A549 (cell line): ENCODE measurements around the gene LATS2. TPM values are rescaled to one million over a fixed set of nuclear protein-coding genes. Genes with fewer than 3 reads are reported as not detected.

ENCODE experiments used
- ATAC-seq, 2 experiments: fragments of 200-7000 bp in 1 of 2; fragments of >200 bp in 1 of 2; cut with Nextera tagmentation in 1 of 2; cut with Tn5 transposase in 1 of 2; 3 replicates each; pipeline versions ENCODE4 v1.8.0 to v1.9.1; 2018 to 2020; ENCODE audit warnings: mild to moderate bottlenecking in 1 of 2, moderate library complexity in 1 of 2
- CTCF ChIA-PET: fragments of 300-600 bp; sonication (Branson Sonifier 250); formaldehyde crosslinking; extraction: SDS; loops from one replicate; lab custom pipeline; 2021; ENCODE audit warnings: antibody characterized with exemption, inconsistent platforms; lab: Yijun Ruan, JAX
- POLR2A ChIA-PET: fragments of 350-600 bp; formaldehyde crosslinking; extraction: SDS; loops from one replicate; lab custom pipeline; 2021; ENCODE audit warnings: antibody characterized with exemption, inconsistent platforms; lab: Yijun Ruan, JAX
- DNase-seq, 2 experiments: peaks; one replicate each; pipeline versions ENCODE4 v3.0.0 to v3.0.0-alpha.2; 2011 to 2016; ENCODE audit warnings: low read depth in 1 of 2, low spot score in 1 of 2
- FAIRE-seq: peaks from 2 replicates; lab custom pipeline; 2011; peaks lifted over from hg19 to GRCh38; lab: Jason Lieb, UNC
- H3K27ac ChIP-seq, 2 experiments: fragments of >200 bp; sonication (Bioruptor Twin); formaldehyde crosslinking; 3 replicates each; pipeline ENCODE4 v1.5.1; 2016 to 2017
- H3K4me1 ChIP-seq: fragments of >200 bp; sonication (Bioruptor Twin); formaldehyde crosslinking; 3 replicates; pipeline ENCODE4 v1.6.1; 2016
- H3K4me2 ChIP-seq: fragments of >200 bp; sonication (Bioruptor Twin); formaldehyde crosslinking; 3 replicates; pipeline ENCODE4 v1.6.1; 2016
- H3K4me3 ChIP-seq: fragments of >200 bp; sonication (Bioruptor Twin); formaldehyde crosslinking; 3 replicates; pipeline ENCODE4 v1.5.1; 2016
- H3K9me3 ChIP-seq: fragments of >200 bp; sonication (Bioruptor Twin); formaldehyde crosslinking; 3 replicates; pipeline ENCODE4 v1.6.1; 2016
- CHD4 ChIP-seq: fragments of 200-600 bp; sonication (generic); IDR thresholded peaks from 2 replicates; pipeline ENCODE4 v1.6.1; 2016; ENCODE audit warnings: antibody characterized with exemption, mild to moderate bottlenecking, borderline replicate concordance
- EHF ChIP-seq: fragments of 250-450 bp; sonication (Bioruptor Pico); IDR thresholded peaks from 2 replicates; pipeline ENCODE4 v1.5.0; 2020; ENCODE audit warnings: mild to moderate bottlenecking
- FOSL2 ChIP-seq, 2 experiments: fragments of 450-650 bp in 1 of 2; fragments of >200 bp in 1 of 2; sonication (Bioruptor Twin) in 1 of 2; formaldehyde crosslinking; IDR thresholded peaks; 2 replicates each; pipeline versions ENCODE4 v1.5.0 to v1.6.1; 2016 to 2020; ENCODE audit warnings: mild to moderate bottlenecking in 1 of 2, moderate library complexity in 1 of 2
- FOXS1 ChIP-seq: fragments of 250-450 bp; sonication (Bioruptor Pico); IDR thresholded peaks from 2 replicates; pipeline ENCODE4 v1.5.0; 2020; ENCODE audit warnings: mild to moderate bottlenecking, moderate library complexity
- GATA3 ChIP-seq: IDR thresholded peaks from 2 replicates; pipeline ENCODE4 v1.6.1; 2012; ENCODE audit warnings: borderline replicate concordance
- HEYL ChIP-seq: fragments of 250-450 bp; sonication (Bioruptor Pico); IDR thresholded peaks from 2 replicates; pipeline ENCODE4 v1.8.0; 2021; ENCODE audit warnings: mild to moderate bottlenecking, moderate library complexity
- HOXB13 ChIP-seq: fragments of 250-450 bp; sonication (Bioruptor Pico); IDR thresholded peaks from 2 replicates; pipeline ENCODE4 v1.5.0; 2020; ENCODE audit warnings: low read depth, mild to moderate bottlenecking, moderate library complexity
- JUNB ChIP-seq: fragments of >200 bp; sonication (Bioruptor Twin); formaldehyde crosslinking; IDR thresholded peaks from 2 replicates; pipeline ENCODE4 v1.6.1; 2016
- KDM1A ChIP-seq: fragments of 200-600 bp; sonication (generic); IDR thresholded peaks from 2 replicates; pipeline ENCODE4 v1.6.1; 2016; ENCODE audit warnings: low read depth, mild to moderate bottlenecking
- MAZ ChIP-seq: fragments of 150-350 bp; IDR thresholded peaks from 2 replicates; pipeline ENCODE4 v1.6.1; 2014; ENCODE audit warnings: antibody characterized with exemption, low read depth, low read length, borderline replicate concordance
- MYC ChIP-seq: IDR thresholded peaks from 2 replicates; pipeline ENCODE4 v1.6.1; 2012; ENCODE audit warnings: mild to moderate bottlenecking, inconsistent platforms, low read length, improper control_type of control experiment, borderline replicate concordance
- NPAS2 ChIP-seq: fragments of 250-450 bp; sonication (Bioruptor Pico); IDR thresholded peaks from 2 replicates; pipeline ENCODE4 v1.8.0; 2022; ENCODE audit warnings: mild to moderate bottlenecking, moderate library complexity, borderline replicate concordance
- POLR2AphosphoS2 ChIP-seq: conservative IDR thresholded peaks from 2 replicates; pipeline ENCODE4 v1.6.1; 2012; ENCODE audit warnings: low read length, improper control_type of control experiment, inconsistent platforms
- RNF2 ChIP-seq: fragments of 200-600 bp; sonication (generic); IDR thresholded peaks from 2 replicates; pipeline ENCODE4 v1.6.1; 2016; ENCODE audit warnings: low read depth, mild to moderate bottlenecking, antibody characterized with exemption, moderate library complexity, borderline replicate concordance
- SREBF2 ChIP-seq: fragments of 450-650 bp; IDR thresholded peaks from 2 replicates; pipeline ENCODE4 v1.6.1; 2014; ENCODE audit warnings: mild to moderate bottlenecking, moderate library complexity
- TFCP2L1 ChIP-seq: fragments of 250-450 bp; sonication (Bioruptor Pico); IDR thresholded peaks from 2 replicates; pipeline ENCODE4 v1.5.0; 2021; ENCODE audit warnings: mild to moderate bottlenecking
- TP53 ChIP-seq: fragments of 250-450 bp; sonication (Bioruptor Pico); IDR thresholded peaks from 2 replicates; pipeline ENCODE4 v1.5.0; 2021; ENCODE audit warnings: mild to moderate bottlenecking, moderate library complexity
- ZC3H11A ChIP-seq: fragments of 450-650 bp; IDR thresholded peaks from 2 replicates; pipeline ENCODE4 v1.6.1; 2014; ENCODE audit warnings: antibody characterized with exemption, mild to moderate bottlenecking
- ZFP36 ChIP-seq: fragments of 450-650 bp; IDR thresholded peaks from 2 replicates; pipeline ENCODE4 v1.6.1; 2014; ENCODE audit warnings: borderline replicate concordance; ENCODE audit not compliant: partially characterized antibody
- WGBS: methylation state at CpG from one replicate; pipeline ENCODE4 v1.1.6; 2017; ENCODE audit errors: missing lambda C conversion rate; 5-methylcytosine and 5-hydroxymethylcytosine counted together
- polyA plus RNA-seq, 4 experiments: library from polyadenylated mRNA; depleted of rRNA in 3 of 4; stranded (reverse); fragments of >200 nt; fragmentation: RNase III in 1 of 4; extraction: RNeasy Plus Mini Kit Qiagen cat#74134 plus additional on column Dnase treatment in 1 of 4; gene quantifications; 2 replicates in 3 of 4; 3 replicates in 1 of 4; pipeline ENCODE4 v1.2.3, GENCODE V29; 2011 to 2017
- TF ChIP-seq, protein P1 (sequence below): fragments of >200 bp; sonication (Bioruptor Twin); formaldehyde crosslinking; IDR thresholded peaks from 3 replicates; pipeline ENCODE4 v1.5.1; 2016
- TF ChIP-seq, protein P2 (sequence below): fragments of >200 bp; sonication (Bioruptor Twin); formaldehyde crosslinking; IDR thresholded peaks from 2 replicates; pipeline ENCODE4 v1.6.1; 2016
- TF ChIP-seq, protein P3 (sequence below): fragments of 450-650 bp; IDR thresholded peaks from 2 replicates; pipeline ENCODE4 v1.6.1; 2014; ENCODE audit warnings: antibody characterized with exemption

Gene LATS2
- polyA plus RNA-seq, 2 of the 4 experiments (the other 2 are of a cell fraction), result 7.8 to 7.9 TPM

DNA sequence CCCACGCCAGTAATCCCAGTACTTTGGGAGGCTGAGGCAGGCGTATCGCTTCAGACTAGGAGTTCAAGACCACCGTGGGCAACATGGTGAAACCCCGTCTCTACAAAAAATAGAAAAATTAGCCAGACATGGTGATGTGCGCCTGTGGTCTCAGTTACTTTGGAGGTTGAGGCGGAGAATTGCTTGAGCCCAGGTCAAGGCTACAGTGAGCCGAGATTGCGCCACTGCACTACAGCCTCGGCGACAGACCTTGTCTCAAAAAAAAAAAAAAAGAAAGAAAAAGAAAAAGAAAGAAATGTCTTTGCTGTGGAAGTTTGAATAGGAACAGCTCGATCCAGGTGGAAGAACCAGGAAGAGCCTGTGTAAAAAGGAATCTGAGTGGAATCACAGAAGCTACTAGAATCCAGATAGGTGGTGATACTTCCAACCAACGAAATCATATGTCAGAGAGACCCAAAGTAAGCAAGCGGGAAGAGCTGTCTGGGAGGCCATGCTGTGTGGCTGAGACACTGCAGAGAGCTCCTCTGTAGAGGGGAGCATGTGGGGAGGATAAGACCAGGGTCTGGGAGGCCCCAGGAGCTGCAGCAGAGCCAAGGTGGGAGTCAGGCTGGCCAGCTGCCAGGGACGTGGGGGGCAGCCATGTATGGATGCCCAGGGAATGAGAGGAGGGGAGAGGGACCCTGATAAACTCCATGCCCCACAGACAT lies 21.1 kb downstream of the LATS2 start:
- FAIRE-seq, result no peak
- ATAC-seq, result no peak; a peak in 1 of 6 replicates
- POLR2A ChIA-PET, result no interaction called here
- no peak for TF ChIP-seq ZC3H11A
- TF ChIP-seq, protein P1, sequence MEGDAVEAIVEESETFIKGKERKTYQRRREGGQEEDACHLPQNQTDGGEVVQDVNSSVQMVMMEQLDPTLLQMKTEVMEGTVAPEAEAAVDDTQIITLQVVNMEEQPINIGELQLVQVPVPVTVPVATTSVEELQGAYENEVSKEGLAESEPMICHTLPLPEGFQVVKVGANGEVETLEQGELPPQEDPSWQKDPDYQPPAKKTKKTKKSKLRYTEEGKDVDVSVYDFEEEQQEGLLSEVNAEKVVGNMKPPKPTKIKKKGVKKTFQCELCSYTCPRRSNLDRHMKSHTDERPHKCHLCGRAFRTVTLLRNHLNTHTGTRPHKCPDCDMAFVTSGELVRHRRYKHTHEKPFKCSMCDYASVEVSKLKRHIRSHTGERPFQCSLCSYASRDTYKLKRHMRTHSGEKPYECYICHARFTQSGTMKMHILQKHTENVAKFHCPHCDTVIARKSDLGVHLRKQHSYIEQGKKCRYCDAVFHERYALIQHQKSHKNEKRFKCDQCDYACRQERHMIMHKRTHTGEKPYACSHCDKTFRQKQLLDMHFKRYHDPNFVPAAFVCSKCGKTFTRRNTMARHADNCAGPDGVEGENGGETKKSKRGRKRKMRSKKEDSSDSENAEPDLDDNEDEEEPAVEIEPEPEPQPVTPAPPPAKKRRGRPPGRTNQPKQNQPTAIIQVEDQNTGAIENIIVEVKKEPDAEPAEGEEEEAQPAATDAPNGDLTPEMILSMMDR, result no peak
- TF ChIP-seq FOXS1, result no peak
- TF ChIP-seq TP53 (CRISPR knock-in tag), result no peak
- TF ChIP-seq GATA3, result no peak
- no peak for TF ChIP-seq HOXB13
- no peak for TF ChIP-seq SREBF2
- no peak for TF ChIP-seq NPAS2 (CRISPR knock-in tag)
- TF ChIP-seq, all 56 proteins: peak for 0
- Histone ChIP-seq H3K4me3 (no peak overlapping the region), H3K9me3 (no peaks in the 10 kb centered on the region), H3K27ac (no peak overlapping the region), H3K4me1 (peaks cover 6% of the 10 kb centered on the region; the same call in 2 of the 3 replicates), H3K4me2 (no peak overlapping the region)
- CTCF ChIA-PET, result interaction anchor here (0.8 kb wide), 1 partner anchor 16 kb away, joined by 3 read pairs; no protein-coding TSS in a partner anchor
- WGBS, result 86% methylated on average over 15 of the region's 15 CpGs
- DNase-seq, result no peak

DNA sequence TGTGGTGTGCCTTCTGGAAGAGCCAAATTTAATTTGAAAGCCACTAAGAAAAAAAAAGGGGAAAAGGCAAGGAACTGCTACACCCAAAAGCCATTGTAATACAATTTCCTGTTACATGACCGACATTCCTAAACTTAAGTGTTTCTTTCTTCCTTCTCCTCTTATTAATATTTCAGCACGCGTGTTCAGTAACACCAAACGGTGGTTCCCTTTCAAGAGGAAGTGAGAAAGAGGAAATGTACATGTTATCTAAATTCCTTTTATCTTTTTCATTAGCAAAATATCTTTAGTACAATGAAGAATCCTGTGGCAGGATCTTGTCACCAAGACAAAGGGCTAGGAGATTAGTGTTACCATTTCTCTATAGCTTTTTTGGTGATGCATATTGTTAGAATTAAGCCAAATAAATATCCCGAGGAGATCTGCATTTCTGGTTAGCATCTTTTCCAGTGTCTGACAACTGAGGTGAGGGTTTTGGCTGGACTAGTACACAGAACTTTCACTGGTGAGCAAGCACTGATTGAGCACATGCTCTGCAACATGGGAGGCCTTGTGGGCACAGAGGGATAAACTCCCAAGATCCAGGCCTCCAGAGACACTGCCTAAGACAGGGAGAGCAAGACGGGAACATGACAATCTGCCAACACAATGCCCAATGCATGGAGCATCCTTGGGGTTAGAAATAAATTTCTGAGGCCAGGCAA lies 22.1 kb downstream of the LATS2 start:
- ChIA-PET CTCF (interaction anchor here (0.6 to 0.8 kb wide), 2 partner anchors 15 to 155 kb away, joined by 3 to 4 read pairs; no protein-coding TSS in a partner anchor), POLR2A (no interaction called here)
- peaks cover 11% of the 10 kb centered on the region for H3K4me1 ChIP-seq
- H3K27ac ChIP-seq, result no peak overlapping the region
- H3K4me2 ChIP-seq, result no peak overlapping the region
- FAIRE-seq (no peak), DNase-seq (no peak), ATAC-seq (no peak; a peak in 1 of 6 replicates)
- 84% methylated on average over 6 of the region's 6 CpGs for WGBS
- no peak for TF ChIP-seq KDM1A
- TF ChIP-seq, protein P2, sequence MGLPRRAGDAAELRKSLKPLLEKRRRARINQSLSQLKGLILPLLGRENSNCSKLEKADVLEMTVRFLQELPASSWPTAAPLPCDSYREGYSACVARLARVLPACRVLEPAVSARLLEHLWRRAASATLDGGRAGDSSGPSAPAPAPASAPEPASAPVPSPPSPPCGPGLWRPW, result no peak
- TF ChIP-seq HEYL (CRISPR knock-in tag), result no peak
- no peak for TF ChIP-seq CHD4
- no peak for TF ChIP-seq POLR2AphosphoS2
- no peak for TF ChIP-seq TFCP2L1
- TF ChIP-seq MAZ, result no peak
- TF ChIP-seq RNF2, result no peak
- no peak for TF ChIP-seq ZFP36
- no peak for TF ChIP-seq EHF (CRISPR knock-in tag)
- no peaks in the 10 kb centered on the region for H3K9me3 ChIP-seq
- H3K4me3 ChIP-seq, result no peak overlapping the region

GRCh38 chr13:21037656-21038055 lies 23.7 kb downstream of the LATS2 start:
- H3K9me3 ChIP-seq, result no peaks in the 10 kb centered on the region
- ChIA-PET POLR2A (no interaction called here), CTCF (no interaction called here)
- FAIRE-seq (no peak), ATAC-seq (no peak), DNase-seq (no peak)
- WGBS, result 89% methylated on average over 7 of the region's 8 CpGs
- no peak overlapping the region for H3K4me2 ChIP-seq
- H3K4me1 ChIP-seq, result peaks cover 24% of the 10 kb centered on the region
- no peak overlapping the region for H3K4me3 ChIP-seq
- no peak overlapping the region for H3K27ac ChIP-seq
- no peak for TF ChIP-seq ZC3H11A
- no peak for TF ChIP-seq MYC
- TF ChIP-seq, protein P3, sequence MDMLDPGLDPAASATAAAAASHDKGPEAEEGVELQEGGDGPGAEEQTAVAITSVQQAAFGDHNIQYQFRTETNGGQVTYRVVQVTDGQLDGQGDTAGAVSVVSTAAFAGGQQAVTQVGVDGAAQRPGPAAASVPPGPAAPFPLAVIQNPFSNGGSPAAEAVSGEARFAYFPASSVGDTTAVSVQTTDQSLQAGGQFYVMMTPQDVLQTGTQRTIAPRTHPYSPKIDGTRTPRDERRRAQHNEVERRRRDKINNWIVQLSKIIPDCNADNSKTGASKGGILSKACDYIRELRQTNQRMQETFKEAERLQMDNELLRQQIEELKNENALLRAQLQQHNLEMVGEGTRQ, result no peak
- TF ChIP-seq, protein P1, result no peak
- TF ChIP-seq FOSL2 (IDR thresholded peaks at IDR 0.05), result no peak
- no peak for TF ChIP-seq FOSL2 (CRISPR knock-in tag; IDR thresholded peaks at IDR 0.05)
- no peak for TF ChIP-seq JUNB
